Endothelial cell of umbilical vein (primary cell): ENCODE results near the gene SGSM2.

Experiments used
- EZH2 ChIP-seq: IDR thresholded peaks from 2 replicates; pipeline ENCODE4 v1.6.1; 2012; ENCODE audit warnings: borderline replicate concordance, low read depth, mild to moderate bottlenecking, moderate library complexity, low read length, inconsistent platforms; ENCODE audit not compliant: severe bottlenecking
- POLR2A ChIP-seq: IDR thresholded peaks from 2 replicates; pipeline ENCODE4 v1.6.1; 2012; ENCODE audit warnings: low read depth, mild to moderate bottlenecking, control low read depth, low read length
- POLR2AphosphoS5 ChIP-seq: IDR thresholded peaks from 2 replicates; pipeline ENCODE4 v1.6.1; 2012; ENCODE audit warnings: low read depth, mild to moderate bottlenecking, control low read depth, low read length, moderate library complexity; ENCODE audit not compliant: insufficient read depth
- TF ChIP-seq, protein P1 (sequence below), 2 donors: IDR thresholded peaks; 1 replicate in 1 of 2; 2 replicates in 1 of 2; pipeline ENCODE4 v1.5.1; 2011; ENCODE audit warnings: low read length in 2 of 2, mild to moderate bottlenecking in 2 of 2, moderate library complexity in 2 of 2, control low read depth in 1 of 2, inconsistent platforms in 1 of 2, low read depth in 1 of 2; ENCODE audit not compliant: insufficient read depth in 1 of 2; ENCODE audit errors: extremely low read depth in 1 of 2

DNA sequence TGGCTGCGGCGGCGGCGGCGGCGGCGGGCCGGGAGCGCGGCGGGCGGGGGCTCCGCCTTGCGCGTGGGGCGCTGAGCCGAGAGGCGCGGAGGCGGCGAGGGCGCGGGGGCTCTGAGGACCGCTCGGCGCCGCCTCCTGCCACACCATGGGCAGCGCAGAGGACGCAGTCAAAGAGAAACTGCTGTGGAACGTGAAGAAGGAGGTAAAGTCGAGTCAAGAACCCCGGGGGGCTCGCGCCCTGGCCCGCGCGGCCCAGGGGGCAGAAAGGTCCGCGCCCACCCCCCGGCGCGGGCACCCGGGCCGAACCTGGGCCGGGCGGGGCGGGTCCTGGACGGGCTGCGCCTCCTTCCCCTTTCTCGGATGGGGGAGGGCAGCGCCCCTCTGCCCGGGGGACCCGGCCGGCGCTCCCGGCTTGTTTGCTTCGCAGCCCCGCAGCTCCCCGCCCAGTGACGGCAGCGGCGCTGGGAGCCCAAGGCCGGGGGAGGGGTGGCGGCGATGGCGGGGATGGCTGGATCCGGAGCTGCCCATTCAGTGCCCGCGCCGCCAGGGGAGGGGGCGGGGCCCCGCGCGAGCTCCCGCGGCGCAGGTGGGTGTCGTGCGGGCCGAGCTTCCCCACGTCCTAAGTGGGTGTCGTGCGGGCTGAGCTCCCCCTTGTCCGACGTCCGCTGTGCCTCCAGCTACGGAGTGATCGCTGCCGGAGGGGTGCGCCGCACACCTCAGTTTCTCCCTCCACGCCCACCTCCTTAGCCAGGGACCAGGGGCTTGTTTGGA is 428 bp downstream of the SGSM2 start:
- TF ChIP-seq POLR2A, result peak; percentile 28
- TF ChIP-seq, protein P1, sequence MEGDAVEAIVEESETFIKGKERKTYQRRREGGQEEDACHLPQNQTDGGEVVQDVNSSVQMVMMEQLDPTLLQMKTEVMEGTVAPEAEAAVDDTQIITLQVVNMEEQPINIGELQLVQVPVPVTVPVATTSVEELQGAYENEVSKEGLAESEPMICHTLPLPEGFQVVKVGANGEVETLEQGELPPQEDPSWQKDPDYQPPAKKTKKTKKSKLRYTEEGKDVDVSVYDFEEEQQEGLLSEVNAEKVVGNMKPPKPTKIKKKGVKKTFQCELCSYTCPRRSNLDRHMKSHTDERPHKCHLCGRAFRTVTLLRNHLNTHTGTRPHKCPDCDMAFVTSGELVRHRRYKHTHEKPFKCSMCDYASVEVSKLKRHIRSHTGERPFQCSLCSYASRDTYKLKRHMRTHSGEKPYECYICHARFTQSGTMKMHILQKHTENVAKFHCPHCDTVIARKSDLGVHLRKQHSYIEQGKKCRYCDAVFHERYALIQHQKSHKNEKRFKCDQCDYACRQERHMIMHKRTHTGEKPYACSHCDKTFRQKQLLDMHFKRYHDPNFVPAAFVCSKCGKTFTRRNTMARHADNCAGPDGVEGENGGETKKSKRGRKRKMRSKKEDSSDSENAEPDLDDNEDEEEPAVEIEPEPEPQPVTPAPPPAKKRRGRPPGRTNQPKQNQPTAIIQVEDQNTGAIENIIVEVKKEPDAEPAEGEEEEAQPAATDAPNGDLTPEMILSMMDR (IDR thresholded peaks at IDR 0.05; ENCODE audit: extremely low read depth in 1 of 2, insufficient read depth in 1 of 2, low read depth in 1 of 2, low read length in 2 of 2), result peak in 1 of 2 donors; percentile 4
- TF ChIP-seq EZH2, result no peak
- TF ChIP-seq POLR2AphosphoS5, result peak; percentile 42
